Transverse colon (tissue), 3 donors: ENCODE results near the gene CHST3.

Source experiments
- EP300 ChIP-seq: sonication (generic); formaldehyde crosslinking; IDR thresholded peaks from one replicate; pipeline ENCODE4 v1.6.1; 2017; ENCODE audit warnings: antibody characterized with exemption, low read depth
- TF ChIP-seq, protein P1 (sequence below), 5 experiments: fragments of 200-600 bp in 3 of 5; fragments of 450-650 bp in 2 of 5; sonication (generic) in 3 of 5; IDR thresholded peaks; 1 replicate in 2 of 5; 2 replicates in 3 of 5; pipeline ENCODE4 v1.5.1; 2016 to 2017; ENCODE audit warnings: antibody characterized with exemption in 5 of 5, inconsistent platforms in 3 of 5, mild to moderate bottlenecking in 2 of 5, moderate library complexity in 1 of 5

DNA sequence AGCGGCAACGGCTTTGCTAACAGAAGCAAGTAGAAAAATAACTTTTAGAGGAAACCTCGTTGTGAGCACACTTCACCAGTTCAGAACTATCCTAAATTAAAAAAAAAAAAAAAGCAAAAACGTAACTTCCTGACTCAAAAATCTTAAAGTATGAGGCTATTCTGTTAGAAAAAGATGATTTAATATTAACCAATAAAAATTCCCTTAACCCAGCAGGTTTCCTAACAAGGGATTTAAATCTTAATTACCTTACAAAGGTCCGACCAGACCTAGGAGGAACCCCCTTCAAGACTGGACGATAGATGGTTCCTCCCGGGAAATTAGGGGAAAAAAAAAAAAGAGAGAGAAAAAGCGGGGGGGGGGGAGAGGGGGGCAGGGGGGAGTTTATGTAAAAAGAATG, 22.9 kb upstream of the CHST3 start:
- TF ChIP-seq, protein P1, sequence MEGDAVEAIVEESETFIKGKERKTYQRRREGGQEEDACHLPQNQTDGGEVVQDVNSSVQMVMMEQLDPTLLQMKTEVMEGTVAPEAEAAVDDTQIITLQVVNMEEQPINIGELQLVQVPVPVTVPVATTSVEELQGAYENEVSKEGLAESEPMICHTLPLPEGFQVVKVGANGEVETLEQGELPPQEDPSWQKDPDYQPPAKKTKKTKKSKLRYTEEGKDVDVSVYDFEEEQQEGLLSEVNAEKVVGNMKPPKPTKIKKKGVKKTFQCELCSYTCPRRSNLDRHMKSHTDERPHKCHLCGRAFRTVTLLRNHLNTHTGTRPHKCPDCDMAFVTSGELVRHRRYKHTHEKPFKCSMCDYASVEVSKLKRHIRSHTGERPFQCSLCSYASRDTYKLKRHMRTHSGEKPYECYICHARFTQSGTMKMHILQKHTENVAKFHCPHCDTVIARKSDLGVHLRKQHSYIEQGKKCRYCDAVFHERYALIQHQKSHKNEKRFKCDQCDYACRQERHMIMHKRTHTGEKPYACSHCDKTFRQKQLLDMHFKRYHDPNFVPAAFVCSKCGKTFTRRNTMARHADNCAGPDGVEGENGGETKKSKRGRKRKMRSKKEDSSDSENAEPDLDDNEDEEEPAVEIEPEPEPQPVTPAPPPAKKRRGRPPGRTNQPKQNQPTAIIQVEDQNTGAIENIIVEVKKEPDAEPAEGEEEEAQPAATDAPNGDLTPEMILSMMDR (IDR thresholded peaks at IDR 0.05): no peak
- TF ChIP-seq EP300: no peak
